Liver (tissue), 9 donors: ENCODE data around the gene SPTBN1. TPM values are rescaled to one million over a fixed set of nuclear protein-coding genes. Genes with fewer than 3 reads are reported as not detected.

ENCODE experiments used
- DNase-seq: peaks from one replicate; pipeline ENCODE4 v3.0.0-alpha.2; 2017; ENCODE audit warnings: low spot score
- H3K27ac ChIP-seq, 2 donors: one replicate each; pipeline ENCODE4 v1.7.0; 2013; ENCODE audit warnings: inconsistent platforms in 2 of 2, low read length in 2 of 2, control low read depth in 1 of 2, low read depth in 1 of 2, mild to moderate bottlenecking in 1 of 2
- H3K27me3 ChIP-seq, 4 donors: one replicate each; pipeline versions ENCODE4 v1.6.1 to v1.7.0; 2013; ENCODE audit warnings: low read length in 3 of 4, inconsistent platforms in 1 of 4, mild to moderate bottlenecking in 1 of 4, moderate library complexity in 1 of 4; ENCODE audit not compliant: control insufficient read depth in 4 of 4, insufficient read depth in 4 of 4
- H3K36me3 ChIP-seq, 4 donors: one replicate each; pipeline versions ENCODE4 v1.6.1 to v1.7.0; 2013; ENCODE audit warnings: low read length in 3 of 4, mild to moderate bottlenecking in 3 of 4, low read depth in 1 of 4, moderate library complexity in 1 of 4; ENCODE audit not compliant: control insufficient read depth in 4 of 4, insufficient read depth in 3 of 4
- H3K4me1 ChIP-seq, 4 donors: one replicate each; pipeline versions ENCODE4 v1.6.1 to v1.7.0; 2013; ENCODE audit warnings: low read length in 3 of 4, mild to moderate bottlenecking in 3 of 4, moderate library complexity in 1 of 4; ENCODE audit not compliant: control insufficient read depth in 4 of 4, insufficient read depth in 4 of 4
- H3K4me3 ChIP-seq, 3 donors: one replicate each; pipeline versions ENCODE4 v1.6.1 to v1.7.0; 2013; ENCODE audit warnings: low read length in 3 of 3, control low read depth in 1 of 3, low read depth in 1 of 3, mild to moderate bottlenecking in 1 of 3
- H3K9ac ChIP-seq, 2 donors: one replicate each; pipeline ENCODE4 v1.7.0; 2013; ENCODE audit warnings: low read length in 2 of 2, mild to moderate bottlenecking in 2 of 2, moderate library complexity in 2 of 2, control low read depth in 1 of 2, low read depth in 1 of 2
- H3K9me3 ChIP-seq, 4 donors: one replicate each; pipeline versions ENCODE4 v1.6.1 to v1.7.0; 2013; ENCODE audit warnings: low read length in 3 of 4; ENCODE audit not compliant: control insufficient read depth in 4 of 4
- EGR1 ChIP-seq, 2 donors: IDR thresholded peaks; 2 replicates each; pipeline ENCODE4 v1.6.1; 2016 to 2018; ENCODE audit warnings: antibody characterized with exemption in 2 of 2, low read depth in 2 of 2
- FOXA1 ChIP-seq: IDR thresholded peaks from 2 replicates; pipeline ENCODE4 v1.6.1; 2016; ENCODE audit warnings: antibody characterized with exemption
- FOXA2 ChIP-seq: IDR thresholded peaks from 2 replicates; pipeline ENCODE4 v1.6.1; 2016; ENCODE audit warnings: antibody characterized with exemption
- GABPA ChIP-seq, 2 donors: IDR thresholded peaks in 1 of 2; conservative IDR thresholded peaks in 1 of 2; 2 replicates each; pipeline ENCODE4 v1.6.1; 2016; ENCODE audit warnings: antibody characterized with exemption in 2 of 2, mild to moderate bottlenecking in 1 of 2, moderate library complexity in 1 of 2
- HNF4A ChIP-seq, 2 donors: conservative IDR thresholded peaks; 2 replicates each; pipeline ENCODE4 v1.6.1; 2016; ENCODE audit warnings: antibody characterized with exemption in 2 of 2, mild to moderate bottlenecking in 2 of 2
- HNF4G ChIP-seq: IDR thresholded peaks from 2 replicates; pipeline ENCODE4 v1.6.1; 2016; ENCODE audit warnings: antibody characterized with exemption
- JUND ChIP-seq, 2 donors: IDR thresholded peaks; 2 replicates each; pipeline ENCODE4 v1.6.1; 2016; ENCODE audit warnings: antibody characterized with exemption in 2 of 2
- NR2F2 ChIP-seq: IDR thresholded peaks from 2 replicates; pipeline ENCODE4 v1.6.1; 2016; ENCODE audit warnings: antibody characterized with exemption
- RAD21 ChIP-seq, 2 donors: IDR thresholded peaks; 2 replicates each; pipeline ENCODE4 v1.6.1; 2016; ENCODE audit warnings: antibody characterized with exemption in 2 of 2, mild to moderate bottlenecking in 2 of 2
- RXRA ChIP-seq, 2 donors: IDR thresholded peaks; 2 replicates each; pipeline ENCODE4 v1.6.1; 2017 to 2018; ENCODE audit warnings: antibody characterized with exemption in 2 of 2, mild to moderate bottlenecking in 1 of 2
- SP1 ChIP-seq: IDR thresholded peaks from 2 replicates; pipeline ENCODE4 v1.6.1; 2018; ENCODE audit warnings: antibody characterized with exemption, mild to moderate bottlenecking
- TAF1 ChIP-seq: conservative IDR thresholded peaks from 2 replicates; pipeline ENCODE4 v1.6.1; 2016; ENCODE audit warnings: antibody characterized with exemption, mild to moderate bottlenecking
- YY1 ChIP-seq: IDR thresholded peaks from 2 replicates; pipeline ENCODE4 v1.6.1; 2016; ENCODE audit warnings: antibody characterized with exemption, mild to moderate bottlenecking
- WGBS: extraction: QIAGEN DNeasy Blood & Tissue Kit; methylation state at CpG from one replicate; pipeline ENCODE4 v1.1.7; 2013; 5-methylcytosine and 5-hydroxymethylcytosine counted together
- polyA plus RNA-seq, 2 donors: library from polyadenylated mRNA; stranded (reverse) in 1 of 2; unstranded in 1 of 2; fragments of 200-250 nt in 1 of 2; fragments of >200 nt in 1 of 2; fragmentation: Nextera tagmentation in 1 of 2; extraction: Ambion mirVana in 1 of 2; gene quantifications; one replicate each; pipeline versions ENCODE4 v1.2.1 to v1.2.3, GENCODE V29; 2013 to 2015
- total RNA-seq, 2 donors: library from RNA; depleted of rRNA; stranded (reverse); fragments of >200 nt; gene quantifications; one replicate each; pipeline ENCODE4 v1.2.3, GENCODE V29; 2014
- TF ChIP-seq, protein P1 (sequence below): IDR thresholded peaks from 2 replicates; pipeline ENCODE4 v1.6.1; 2016; ENCODE audit warnings: antibody characterized with exemption
- TF ChIP-seq, protein P2 (sequence below): IDR thresholded peaks from 2 replicates; pipeline ENCODE4 v1.6.1; 2016; ENCODE audit warnings: antibody characterized with exemption
- TF ChIP-seq, protein P3 (sequence below): fragments of 150-350 bp; IDR thresholded peaks from 2 replicates; pipeline ENCODE4 v1.5.1; 2017; ENCODE audit warnings: improper control_type of control experiment, low read depth, low read length; ENCODE audit not compliant: missing input control
- TF ChIP-seq, protein P4 (sequence below): IDR thresholded peaks from 2 replicates; pipeline ENCODE4 v1.6.1; 2016; ENCODE audit warnings: antibody characterized with exemption, mild to moderate bottlenecking
- TF ChIP-seq, protein P5 (sequence below): IDR thresholded peaks from 2 replicates; pipeline ENCODE4 v1.6.1; 2016; ENCODE audit warnings: antibody characterized with exemption
- donor health status: healthy.
- donor health status: healthy.
- donor health status: healthy.
- donor health status: healthy.
- donor health status: healthy.

SPTBN1 gene
- total and polyA plus RNA-seq, 4 donors = 44.8 to 191 (median 75.9) TPM

DNA sequence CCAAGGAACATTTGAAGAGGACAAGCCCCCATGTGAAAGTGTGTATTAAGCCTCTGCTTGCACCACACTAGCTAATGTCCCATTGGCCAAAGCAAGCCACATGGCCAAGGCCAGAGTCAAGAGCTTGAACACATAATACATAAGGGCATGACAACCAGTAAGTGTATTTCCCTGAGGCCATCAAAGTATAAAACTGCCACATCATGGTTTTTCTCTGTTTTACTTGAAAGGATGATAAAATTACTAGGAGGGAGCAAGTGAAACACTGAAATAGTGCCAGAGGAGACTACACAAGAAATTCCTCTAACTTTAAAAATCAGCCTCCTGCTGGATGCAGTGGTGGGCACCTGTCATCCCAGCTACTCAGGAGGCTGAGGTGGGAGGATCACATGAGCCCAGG, 236.4 kb downstream of the SPTBN1 start:
- Histone ChIP-seq H3K36me3 (no peaks in the 10 kb centered on the region), H3K27ac (no peak overlapping the region), H3K9me3 (no peaks in the 10 kb centered on the region), H3K4me3 (no peak overlapping the region), H3K9ac (no peak overlapping the region), H3K27me3 (no peaks in the 10 kb centered on the region), H3K4me1 (no peaks in the 10 kb centered on the region)
- no peak for TF ChIP-seq GABPA (IDR thresholded peaks at IDR 0.05 in 1 of 2, conservative IDR thresholded peaks at IDR 0.05 in 1 of 2)
- no peak for DNase-seq

DNA sequence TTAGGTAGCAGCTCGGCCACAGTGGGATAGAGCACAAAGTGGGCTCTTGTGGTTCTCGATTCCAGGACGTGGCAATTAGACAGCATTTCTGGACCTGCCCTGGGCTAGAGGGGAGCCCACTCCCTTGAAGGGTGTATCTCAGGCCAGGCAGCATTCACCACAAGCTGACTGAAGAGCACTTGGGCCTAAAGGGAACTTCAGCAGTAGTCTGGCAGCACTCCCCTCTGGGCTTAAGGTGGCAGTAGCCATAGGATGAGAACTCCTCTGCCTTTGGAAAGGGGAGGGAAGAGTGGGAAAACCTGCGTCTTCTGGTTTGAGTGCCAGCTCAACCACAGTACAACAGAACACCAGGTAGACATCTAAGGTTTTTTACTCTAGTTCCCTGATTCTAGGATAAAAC, 239.3 kb downstream of the SPTBN1 start:
- 99% methylated on average over 4 of the region's 4 CpGs for WGBS
- no peak overlapping the region for H3K27ac ChIP-seq
- H3K4me1 ChIP-seq = no peaks in the 10 kb centered on the region
- TF ChIP-seq, protein P1, sequence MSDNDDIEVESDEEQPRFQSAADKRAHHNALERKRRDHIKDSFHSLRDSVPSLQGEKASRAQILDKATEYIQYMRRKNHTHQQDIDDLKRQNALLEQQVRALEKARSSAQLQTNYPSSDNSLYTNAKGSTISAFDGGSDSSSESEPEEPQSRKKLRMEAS = no peak
- TF ChIP-seq, protein P2, sequence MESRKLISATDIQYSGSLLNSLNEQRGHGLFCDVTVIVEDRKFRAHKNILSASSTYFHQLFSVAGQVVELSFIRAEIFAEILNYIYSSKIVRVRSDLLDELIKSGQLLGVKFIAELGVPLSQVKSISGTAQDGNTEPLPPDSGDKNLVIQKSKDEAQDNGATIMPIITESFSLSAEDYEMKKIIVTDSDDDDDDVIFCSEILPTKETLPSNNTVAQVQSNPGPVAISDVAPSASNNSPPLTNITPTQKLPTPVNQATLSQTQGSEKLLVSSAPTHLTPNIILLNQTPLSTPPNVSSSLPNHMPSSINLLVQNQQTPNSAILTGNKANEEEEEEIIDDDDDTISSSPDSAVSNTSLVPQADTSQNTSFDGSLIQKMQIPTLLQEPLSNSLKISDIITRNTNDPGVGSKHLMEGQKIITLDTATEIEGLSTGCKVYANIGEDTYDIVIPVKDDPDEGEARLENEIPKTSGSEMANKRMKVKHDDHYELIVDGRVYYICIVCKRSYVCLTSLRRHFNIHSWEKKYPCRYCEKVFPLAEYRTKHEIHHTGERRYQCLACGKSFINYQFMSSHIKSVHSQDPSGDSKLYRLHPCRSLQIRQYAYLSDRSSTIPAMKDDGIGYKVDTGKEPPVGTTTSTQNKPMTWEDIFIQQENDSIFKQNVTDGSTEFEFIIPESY = no peak
- TF ChIP-seq NR2F2 = no peak
- TF ChIP-seq YY1 = no peak
- no peak for TF ChIP-seq FOXA1
- no peak for TF ChIP-seq HNF4A (conservative IDR thresholded peaks at IDR 0.05)
- TF ChIP-seq SP1 = no peak
- TF ChIP-seq, protein P3, sequence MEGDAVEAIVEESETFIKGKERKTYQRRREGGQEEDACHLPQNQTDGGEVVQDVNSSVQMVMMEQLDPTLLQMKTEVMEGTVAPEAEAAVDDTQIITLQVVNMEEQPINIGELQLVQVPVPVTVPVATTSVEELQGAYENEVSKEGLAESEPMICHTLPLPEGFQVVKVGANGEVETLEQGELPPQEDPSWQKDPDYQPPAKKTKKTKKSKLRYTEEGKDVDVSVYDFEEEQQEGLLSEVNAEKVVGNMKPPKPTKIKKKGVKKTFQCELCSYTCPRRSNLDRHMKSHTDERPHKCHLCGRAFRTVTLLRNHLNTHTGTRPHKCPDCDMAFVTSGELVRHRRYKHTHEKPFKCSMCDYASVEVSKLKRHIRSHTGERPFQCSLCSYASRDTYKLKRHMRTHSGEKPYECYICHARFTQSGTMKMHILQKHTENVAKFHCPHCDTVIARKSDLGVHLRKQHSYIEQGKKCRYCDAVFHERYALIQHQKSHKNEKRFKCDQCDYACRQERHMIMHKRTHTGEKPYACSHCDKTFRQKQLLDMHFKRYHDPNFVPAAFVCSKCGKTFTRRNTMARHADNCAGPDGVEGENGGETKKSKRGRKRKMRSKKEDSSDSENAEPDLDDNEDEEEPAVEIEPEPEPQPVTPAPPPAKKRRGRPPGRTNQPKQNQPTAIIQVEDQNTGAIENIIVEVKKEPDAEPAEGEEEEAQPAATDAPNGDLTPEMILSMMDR = no peak
- TF ChIP-seq FOXA2 = no peak
- TF ChIP-seq, protein P4, sequence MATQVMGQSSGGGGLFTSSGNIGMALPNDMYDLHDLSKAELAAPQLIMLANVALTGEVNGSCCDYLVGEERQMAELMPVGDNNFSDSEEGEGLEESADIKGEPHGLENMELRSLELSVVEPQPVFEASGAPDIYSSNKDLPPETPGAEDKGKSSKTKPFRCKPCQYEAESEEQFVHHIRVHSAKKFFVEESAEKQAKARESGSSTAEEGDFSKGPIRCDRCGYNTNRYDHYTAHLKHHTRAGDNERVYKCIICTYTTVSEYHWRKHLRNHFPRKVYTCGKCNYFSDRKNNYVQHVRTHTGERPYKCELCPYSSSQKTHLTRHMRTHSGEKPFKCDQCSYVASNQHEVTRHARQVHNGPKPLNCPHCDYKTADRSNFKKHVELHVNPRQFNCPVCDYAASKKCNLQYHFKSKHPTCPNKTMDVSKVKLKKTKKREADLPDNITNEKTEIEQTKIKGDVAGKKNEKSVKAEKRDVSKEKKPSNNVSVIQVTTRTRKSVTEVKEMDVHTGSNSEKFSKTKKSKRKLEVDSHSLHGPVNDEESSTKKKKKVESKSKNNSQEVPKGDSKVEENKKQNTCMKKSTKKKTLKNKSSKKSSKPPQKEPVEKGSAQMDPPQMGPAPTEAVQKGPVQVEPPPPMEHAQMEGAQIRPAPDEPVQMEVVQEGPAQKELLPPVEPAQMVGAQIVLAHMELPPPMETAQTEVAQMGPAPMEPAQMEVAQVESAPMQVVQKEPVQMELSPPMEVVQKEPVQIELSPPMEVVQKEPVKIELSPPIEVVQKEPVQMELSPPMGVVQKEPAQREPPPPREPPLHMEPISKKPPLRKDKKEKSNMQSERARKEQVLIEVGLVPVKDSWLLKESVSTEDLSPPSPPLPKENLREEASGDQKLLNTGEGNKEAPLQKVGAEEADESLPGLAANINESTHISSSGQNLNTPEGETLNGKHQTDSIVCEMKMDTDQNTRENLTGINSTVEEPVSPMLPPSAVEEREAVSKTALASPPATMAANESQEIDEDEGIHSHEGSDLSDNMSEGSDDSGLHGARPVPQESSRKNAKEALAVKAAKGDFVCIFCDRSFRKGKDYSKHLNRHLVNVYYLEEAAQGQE = no peak
- no peak for TF ChIP-seq GABPA (IDR thresholded peaks at IDR 0.05 in 1 of 2, conservative IDR thresholded peaks at IDR 0.05 in 1 of 2)
- no peak for TF ChIP-seq RAD21 (IDR thresholded peaks at IDR 0.05)
- TF ChIP-seq RXRA (IDR thresholded peaks at IDR 0.05) = no peak
- TF ChIP-seq HNF4G = no peak
- TF ChIP-seq, protein P5, sequence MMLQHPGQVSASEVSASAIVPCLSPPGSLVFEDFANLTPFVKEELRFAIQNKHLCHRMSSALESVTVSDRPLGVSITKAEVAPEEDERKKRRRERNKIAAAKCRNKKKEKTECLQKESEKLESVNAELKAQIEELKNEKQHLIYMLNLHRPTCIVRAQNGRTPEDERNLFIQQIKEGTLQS = no peak
- no peak for TF ChIP-seq EGR1 (IDR thresholded peaks at IDR 0.05; ENCODE audit: low read depth in 2 of 2)
- TF ChIP-seq JUND (IDR thresholded peaks at IDR 0.05) = no peak
- no peak for TF ChIP-seq TAF1
- no peaks in the 10 kb centered on the region for H3K36me3 ChIP-seq
- no peaks in the 10 kb centered on the region for H3K27me3 ChIP-seq
- H3K9ac ChIP-seq = no peak overlapping the region
- no peaks in the 10 kb centered on the region for H3K9me3 ChIP-seq
- no peak overlapping the region for H3K4me3 ChIP-seq
- DNase-seq = no peak
